Fibroblast of lung (primary cell): ENCODE results near the gene TROAP.

Experiments
- EZH2 ChIP-seq: IDR thresholded peaks from 2 replicates; pipeline ENCODE4 v1.5.1; 2012; ENCODE audit warnings: low read length, control low read depth, mild to moderate bottlenecking; ENCODE audit errors: missing control alignments
- TF ChIP-seq, protein P1 (sequence below), 2 donors: IDR thresholded peaks in 1 of 2; conservative IDR thresholded peaks in 1 of 2; 1 replicate in 1 of 2; 2 replicates in 1 of 2; pipeline ENCODE4 v1.5.1; 2011 to 2012; ENCODE audit warnings: low read length in 2 of 2, control low read depth in 1 of 2, inconsistent platforms in 1 of 2, low read depth in 1 of 2, mild to moderate bottlenecking in 1 of 2

DNA sequence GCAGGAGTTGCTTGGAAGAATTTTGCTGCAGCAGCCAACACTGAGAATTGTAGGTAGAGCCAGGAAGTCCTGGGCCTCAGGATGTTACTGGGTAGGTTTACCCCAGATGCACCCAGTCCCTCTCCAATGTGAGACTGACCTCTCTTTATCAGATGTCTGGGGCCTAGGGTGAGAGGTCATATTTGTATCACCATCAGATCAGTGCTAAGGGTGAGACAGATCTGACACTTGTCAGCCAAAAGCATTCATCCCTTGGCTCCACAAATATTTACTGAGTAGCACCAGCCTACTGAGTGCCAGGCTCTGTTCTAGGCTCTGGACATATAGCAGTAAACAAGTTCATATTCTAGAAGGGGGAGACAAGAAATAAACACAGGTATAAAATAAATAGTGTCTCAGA, 4.3 kb downstream of the TROAP start:
- TF ChIP-seq, protein P1, sequence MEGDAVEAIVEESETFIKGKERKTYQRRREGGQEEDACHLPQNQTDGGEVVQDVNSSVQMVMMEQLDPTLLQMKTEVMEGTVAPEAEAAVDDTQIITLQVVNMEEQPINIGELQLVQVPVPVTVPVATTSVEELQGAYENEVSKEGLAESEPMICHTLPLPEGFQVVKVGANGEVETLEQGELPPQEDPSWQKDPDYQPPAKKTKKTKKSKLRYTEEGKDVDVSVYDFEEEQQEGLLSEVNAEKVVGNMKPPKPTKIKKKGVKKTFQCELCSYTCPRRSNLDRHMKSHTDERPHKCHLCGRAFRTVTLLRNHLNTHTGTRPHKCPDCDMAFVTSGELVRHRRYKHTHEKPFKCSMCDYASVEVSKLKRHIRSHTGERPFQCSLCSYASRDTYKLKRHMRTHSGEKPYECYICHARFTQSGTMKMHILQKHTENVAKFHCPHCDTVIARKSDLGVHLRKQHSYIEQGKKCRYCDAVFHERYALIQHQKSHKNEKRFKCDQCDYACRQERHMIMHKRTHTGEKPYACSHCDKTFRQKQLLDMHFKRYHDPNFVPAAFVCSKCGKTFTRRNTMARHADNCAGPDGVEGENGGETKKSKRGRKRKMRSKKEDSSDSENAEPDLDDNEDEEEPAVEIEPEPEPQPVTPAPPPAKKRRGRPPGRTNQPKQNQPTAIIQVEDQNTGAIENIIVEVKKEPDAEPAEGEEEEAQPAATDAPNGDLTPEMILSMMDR (conservative IDR thresholded peaks at IDR 0.05 in 1 of 2, IDR thresholded peaks at IDR 0.05 in 1 of 2; ENCODE audit: low read depth in 1 of 2, low read length in 2 of 2), result no peak
- no peak for TF ChIP-seq EZH2
